Measurements from ENCODE around the gene SLC38A2. TPM values are rescaled to one million over a fixed set of nuclear protein-coding genes. Genes with fewer than 3 reads are reported as not detected.
A peak's percentile ranks its signal among the peaks of the same experiment; 100 is the strongest.

Gene SLC38A2
- total and polyA plus RNA-seq, 2 of the 4 experiments (the other 2 are of a cell fraction), result 313 to 881 TPM

DNA sequence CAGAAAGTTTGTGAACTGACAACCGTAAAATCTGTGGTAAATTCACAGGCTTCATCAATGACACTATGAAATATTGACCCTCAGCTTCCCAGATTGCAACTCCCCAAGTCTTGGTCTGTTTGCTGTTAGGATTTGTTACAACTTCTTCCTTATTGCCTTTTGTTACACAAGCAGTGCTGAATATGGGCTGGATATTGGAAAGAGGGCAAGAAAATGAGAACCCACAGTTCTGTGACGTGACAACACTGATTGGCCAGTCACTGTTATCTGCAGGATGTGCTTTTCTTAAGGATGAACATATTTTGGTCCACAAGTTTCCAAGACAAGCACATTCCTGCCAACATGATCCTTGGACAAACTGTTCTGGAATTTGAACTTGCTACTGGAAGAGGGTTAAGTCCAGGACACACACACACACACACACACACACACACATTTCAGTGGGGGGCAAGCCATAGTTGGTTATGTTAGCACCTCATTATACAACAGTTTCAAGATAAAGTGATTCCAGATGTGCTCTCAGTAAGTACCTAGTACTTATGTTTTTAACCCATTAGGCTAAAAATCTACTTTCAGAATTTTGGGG is 16.6 kb upstream of the SLC38A2 start:
- WGBS, 2 experiments (ENCODE audit: extremely low coverage in 2 of 2, insufficient read length in 1 of 2), result no CpG with 5 or more reads among the region's 2 CpGs
- Histone ChIP-seq H2AK9ac (replicated peaks; ENCODE audit: low read depth, low read length, poor library complexity) (peak overlapping the region; percentile 6), H3K79me1 (ENCODE audit: low read depth in 1 of 2, low read length in 2 of 2) (peaks cover 10 to 50% of the 10 kb centered on the region in 2 experiments), H3K23ac (ENCODE audit: low read depth, low read length) (peak overlapping the region; percentile 88), H3K56ac (ENCODE audit: extremely low read depth, insufficient read depth, low read length) (peak overlapping the region; percentile 65), H2BK20ac (ENCODE audit: low read depth, low read length) (peak overlapping the region; percentile 91), H3K18ac (ENCODE audit: low read depth, low read length) (peak overlapping the region; percentile 92), H3K4me2 (ENCODE audit: low read depth, low read length) (peak overlapping the region; percentile 33; the same call in 1 of the 2 replicates), H3K9ac (ENCODE audit: low read depth, low read length) (peak overlapping the region; percentile 48; the same call in 1 of the 2 replicates), H3K9me1 (ENCODE audit: insufficient read depth, low read length) (peaks cover 15% of the 10 kb centered on the region), H3K36me3 (ENCODE audit: control insufficient read depth, insufficient read depth, low read length) (no peaks in the 10 kb centered on the region), H2AK5ac (ENCODE audit: low read depth, low read length) (peak overlapping the region; percentile 84), H4K20me1 (ENCODE audit: insufficient read depth, low read length) (no peaks in the 10 kb centered on the region), H3K9me3 (ENCODE audit: control insufficient read depth, insufficient read depth, low read length) (0 out of 2 replicates have a peak, but pooled peaks cover 2% of the 10 kb centered on the region), H3K4ac (ENCODE audit: low read depth, low read length) (peak overlapping the region; percentile 80), H3K27ac (ENCODE audit: insufficient read depth, low read length) (peak overlapping the region; percentile 72; the same call in 1 of the 2 replicates), H4K5ac (ENCODE audit: low read depth, low read length) (peak overlapping the region; percentile 84; the same call in 1 of the 2 replicates), H4K8ac (ENCODE audit: low read depth in 2 of 2, low read length in 2 of 2) (peak overlapping the region; percentile 91 to 96), H3K27me3 (ENCODE audit: control insufficient read depth, insufficient read depth, low read length) (no peaks in the 10 kb centered on the region), H4K91ac (ENCODE audit: insufficient read depth, low read depth, low read length) (peak overlapping the region; percentile 85), H3K4me1 (ENCODE audit: control insufficient read depth, insufficient read depth, low read length) (peaks cover 22% of the 10 kb centered on the region), H2BK15ac (ENCODE audit: low read depth, low read length) (peak overlapping the region; percentile 96), H2BK5ac (ENCODE audit: low read depth, low read length, poor library complexity, severe bottlenecking) (peak overlapping the region; percentile 97), H2AFZ (replicated peaks; ENCODE audit: low read length, poor library complexity) (no peak overlapping the region), H2BK120ac (ENCODE audit: low read depth, low read length) (peak overlapping the region; percentile 95), H3K4me3 (ENCODE audit: insufficient read depth, low read depth, low read length) (no peak overlapping the region), H3K14ac (replicated peaks; ENCODE audit: low read depth, low read length) (peak overlapping the region; percentile 95)
- BruUV-seq (replicated peaks), result no TSS peak
- ATAC-seq (ENCODE audit: low read depth), result peak; percentile 45
- ChIA-PET POLR2A (ENCODE audit: unreplicated experiment) (no interaction called here), CTCF (no interaction called here)
- in situ Hi-C loops (cut with MboI; ENCODE audit: low sequenced_read_pairs), result loop anchor here (5.0 to 10.0 kb wide), 2 partner anchors 106 to 273 kb away; no protein-coding TSS in a partner anchor
- TF ChIP-seq CEBPB (IDR thresholded peaks at IDR 0.05; ENCODE audit: low read depth, low read length) (peak; percentile 14; the same call in 1 of the 2 replicates), MXI1 (IDR thresholded peaks at IDR 0.05; ENCODE audit: borderline replicate concordance, low read depth, low read length) (no peak)
- intact Hi-C loops (cut with micrococcal nuclease), result no loop called here
- dilution Hi-C loops (cut with HindIII; ENCODE audit: low sequenced_read_pairs, unreplicated experiment), result no loop called here
- peak; percentile 87 for DNase-seq

All from IMR-90 (cell line).